Fibroblast of peridontal ligament (primary cell): ENCODE data around the gene SAXO2.
"Not testable (repeated sequence)": the region's sequence is repeated elsewhere in the genome, so short reads cannot be mapped to it uniquely, and the experiment has no call there.

Source experiments
- DNase-seq: peaks from one replicate; pipeline ENCODE4 v3.0.0-alpha.2; 2010; ENCODE audit errors: extremely low read depth

SAXO2 gene

DNA sequence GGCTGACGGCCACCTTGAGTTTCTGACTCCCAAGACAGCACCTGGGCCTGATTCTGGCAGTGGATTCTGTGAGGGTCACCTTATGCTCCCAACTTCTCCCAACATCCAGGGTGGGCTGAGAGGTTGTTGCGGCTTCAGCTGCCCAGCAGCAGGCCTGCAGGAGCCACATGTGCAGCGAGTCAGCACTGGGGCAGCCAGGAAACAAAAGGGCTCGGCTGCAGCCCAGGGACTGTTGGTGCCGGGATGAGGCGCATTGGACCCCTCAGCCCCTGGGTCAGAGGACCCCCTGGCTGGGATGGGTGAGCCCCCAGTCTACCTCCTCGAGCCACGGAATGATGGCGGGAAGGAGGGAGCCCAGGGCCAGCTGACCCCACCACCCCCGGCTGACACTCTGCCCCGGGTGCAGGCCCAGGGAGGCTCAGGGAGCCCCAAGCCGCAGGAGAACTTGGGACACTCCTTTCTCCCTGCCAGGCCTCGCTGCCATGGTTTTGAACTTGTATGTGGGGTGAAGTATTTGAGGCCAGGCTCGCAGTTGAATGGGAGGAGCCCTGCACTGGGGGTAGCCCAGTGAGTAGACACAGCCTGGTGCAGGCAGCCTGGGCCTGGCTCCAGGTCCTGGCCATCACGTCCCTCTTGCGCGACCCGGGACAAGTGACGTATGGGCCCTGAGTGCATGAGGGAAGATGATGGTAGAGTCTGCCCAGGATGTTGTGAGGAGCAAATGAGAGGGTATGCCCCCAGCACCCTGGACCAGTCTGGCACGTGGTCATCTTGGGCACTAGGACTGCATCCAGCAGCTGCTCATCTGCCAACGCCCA, 51.5 kb downstream of the SAXO2 start:
- DNase-seq: not testable (repeated sequence)

DNA sequence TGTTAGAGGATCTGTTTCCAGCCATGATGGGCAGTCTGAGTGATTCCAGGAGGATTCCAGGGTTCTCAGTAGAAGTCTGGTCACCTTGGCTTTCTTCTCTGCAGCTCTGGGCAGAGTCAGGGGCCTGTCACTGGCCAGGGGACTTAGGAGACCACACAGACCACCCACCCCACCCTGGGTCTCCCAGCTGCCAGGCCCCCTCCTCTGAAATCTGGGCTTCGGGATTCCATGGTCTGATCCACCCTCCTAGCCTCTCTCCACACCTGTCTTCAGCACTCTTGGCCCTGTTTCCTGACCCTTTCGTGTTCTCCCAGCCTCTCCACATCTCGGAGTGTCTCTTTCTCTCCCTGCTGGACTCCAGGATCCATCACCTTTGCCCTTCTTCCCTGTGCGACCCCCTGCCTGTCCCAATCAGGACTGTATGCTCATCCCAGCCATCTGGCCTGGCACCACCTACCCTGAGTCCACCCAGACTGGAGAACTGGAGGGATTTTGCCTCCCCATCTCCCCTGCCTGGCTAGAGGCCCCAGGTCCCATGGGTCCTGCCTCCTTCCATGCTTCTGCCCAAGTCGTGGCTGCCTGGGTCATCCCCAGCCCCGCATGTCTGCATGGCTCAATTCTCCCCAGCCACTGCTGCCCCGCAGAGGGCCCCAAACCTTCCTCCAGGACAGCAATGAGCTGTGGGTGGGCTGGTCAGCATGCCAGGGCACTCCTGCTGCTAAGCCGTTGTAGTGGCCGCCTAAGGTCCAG, 52.3 kb downstream of the SAXO2 start:
- no peak for DNase-seq

DNA sequence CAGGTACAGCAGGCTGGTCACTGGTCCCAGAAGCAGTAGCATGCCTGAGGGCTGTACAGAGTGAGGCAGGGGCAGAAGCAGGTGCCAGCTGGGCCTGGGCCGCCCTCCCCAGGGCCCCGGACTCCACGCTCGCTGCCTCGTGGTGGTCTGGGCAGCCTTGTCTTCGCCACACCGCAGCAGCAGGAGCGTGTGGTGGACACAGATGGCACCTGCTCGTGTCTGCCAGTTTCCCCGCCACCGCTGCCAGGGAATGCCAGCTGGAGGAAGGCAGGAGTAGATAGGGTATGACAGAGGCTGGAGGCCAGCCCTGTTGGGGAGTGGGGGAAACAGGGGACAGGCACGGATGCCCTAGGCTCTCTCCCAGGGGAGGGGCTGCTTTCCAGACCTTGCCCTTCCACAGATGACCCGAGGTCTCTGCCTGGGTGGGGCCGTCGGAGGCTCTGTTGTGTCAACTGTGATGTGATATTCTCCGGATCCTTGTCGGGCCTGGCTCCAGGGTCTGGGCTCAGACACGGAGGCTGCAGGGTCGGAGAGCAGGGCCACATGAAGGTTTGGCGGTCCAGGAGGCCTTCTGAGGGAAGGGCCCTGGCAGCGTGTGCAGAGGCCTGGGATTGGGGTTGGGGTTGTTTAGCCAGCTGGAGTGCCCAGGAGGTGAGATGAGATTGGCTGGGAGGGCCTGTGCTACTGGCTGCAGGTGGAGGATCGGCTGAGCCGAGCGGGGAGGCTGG, 53.1 kb downstream of the SAXO2 start:
- no peak for DNase-seq

DNA sequence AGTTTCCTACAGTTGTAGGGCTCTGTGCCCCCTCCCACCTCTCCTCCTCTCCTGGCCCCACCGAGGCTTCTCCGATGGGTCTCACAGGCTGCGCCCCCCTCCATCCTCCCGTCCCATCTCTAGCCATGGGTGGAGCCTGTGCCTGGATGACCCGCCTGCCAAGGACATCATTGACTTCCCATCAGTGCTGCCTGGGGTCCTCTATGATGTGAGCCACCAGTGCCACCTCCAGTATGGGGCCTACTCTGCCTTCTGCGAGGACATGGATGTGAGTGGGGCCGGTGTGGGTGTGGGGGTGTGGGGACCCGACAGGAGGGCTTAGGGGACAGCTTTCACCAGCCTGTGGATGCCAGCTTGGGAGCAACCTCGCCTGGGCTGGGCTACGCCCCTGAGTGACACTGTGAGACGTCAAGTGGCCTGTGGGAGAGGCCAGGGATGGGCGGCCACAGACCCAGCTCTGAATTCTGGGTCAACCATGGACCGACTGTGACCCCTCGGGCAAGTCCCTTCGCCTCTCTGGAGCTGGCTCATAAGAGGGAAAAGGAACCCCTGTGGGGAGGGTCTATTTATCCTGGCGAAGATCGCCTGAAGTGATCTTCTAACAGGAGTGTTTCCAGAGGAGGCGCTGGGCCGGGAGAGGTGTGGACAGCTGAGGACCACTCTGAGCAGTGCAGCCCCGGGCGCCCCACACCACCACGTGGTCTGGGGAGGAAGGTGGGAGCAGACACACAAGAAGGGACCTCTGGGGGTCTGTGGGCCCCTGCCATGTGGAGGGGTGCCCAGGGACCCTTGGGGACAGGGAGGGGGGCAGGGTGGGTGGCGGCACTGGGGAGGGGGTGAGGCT, 53.9 kb downstream of the SAXO2 start:
- DNase-seq: not testable (repeated sequence)

DNA sequence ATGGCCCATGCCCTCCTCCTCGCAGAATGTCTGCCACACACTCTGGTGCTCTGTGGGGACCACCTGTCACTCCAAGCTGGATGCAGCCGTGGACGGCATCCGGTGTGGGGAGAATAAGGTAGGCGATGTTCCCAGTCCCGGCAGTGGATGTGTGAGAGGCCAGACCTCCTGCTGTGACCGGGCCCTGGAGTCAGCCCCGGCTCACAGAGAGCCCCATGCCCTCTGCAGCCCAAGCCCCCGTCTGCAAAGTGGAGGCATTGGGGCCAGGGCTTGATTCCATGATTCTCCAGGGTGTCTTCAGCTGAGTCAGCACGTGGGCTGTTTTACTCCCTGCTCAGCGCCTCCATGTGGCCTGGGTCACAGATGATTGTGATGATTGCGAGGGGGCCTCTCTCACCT, 54.5 kb downstream of the SAXO2 start:
- no peak for DNase-seq

DNA sequence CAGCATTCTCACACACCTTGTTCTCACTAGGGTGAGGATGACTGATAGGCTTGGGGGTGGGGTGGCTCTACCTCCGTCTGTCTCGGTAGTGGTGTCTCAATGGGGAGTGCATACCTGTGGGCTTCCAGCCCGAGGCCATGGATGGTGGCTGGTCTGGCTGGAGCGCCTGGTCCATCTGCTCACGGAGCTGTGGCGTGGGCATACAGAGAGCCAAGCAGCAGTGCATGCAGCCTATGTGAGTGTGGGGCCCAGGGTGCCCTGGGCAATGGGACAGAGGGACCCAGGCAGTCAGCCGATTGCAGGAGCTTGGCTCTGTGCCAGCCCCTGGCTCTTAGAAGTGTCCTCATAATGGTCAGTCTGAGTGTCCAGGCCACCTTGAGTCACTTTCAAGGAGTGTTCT, 54.9 kb downstream of the SAXO2 start:
- not testable (repeated sequence) for DNase-seq

DNA sequence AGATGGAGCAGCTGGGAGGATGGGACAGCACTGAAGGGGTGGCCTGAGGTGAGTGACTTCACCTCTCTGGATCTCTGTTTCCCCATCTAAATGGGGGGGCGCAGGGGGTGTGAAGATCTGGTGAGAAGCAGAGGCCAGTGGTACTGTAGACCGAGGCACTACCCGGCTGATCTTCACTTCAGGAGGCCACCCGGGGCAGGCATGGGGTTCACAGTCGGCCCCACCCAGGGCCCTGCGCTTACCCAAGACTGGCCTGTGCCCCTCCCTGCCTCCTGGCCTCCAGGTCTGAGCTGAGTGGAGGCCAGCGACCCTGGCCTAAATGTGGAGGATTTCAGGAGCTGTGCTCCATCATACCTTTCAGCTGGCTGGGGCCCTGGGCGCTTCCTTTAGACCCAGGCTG, 55.7 kb downstream of the SAXO2 start:
- DNase-seq: not testable (repeated sequence)

DNA sequence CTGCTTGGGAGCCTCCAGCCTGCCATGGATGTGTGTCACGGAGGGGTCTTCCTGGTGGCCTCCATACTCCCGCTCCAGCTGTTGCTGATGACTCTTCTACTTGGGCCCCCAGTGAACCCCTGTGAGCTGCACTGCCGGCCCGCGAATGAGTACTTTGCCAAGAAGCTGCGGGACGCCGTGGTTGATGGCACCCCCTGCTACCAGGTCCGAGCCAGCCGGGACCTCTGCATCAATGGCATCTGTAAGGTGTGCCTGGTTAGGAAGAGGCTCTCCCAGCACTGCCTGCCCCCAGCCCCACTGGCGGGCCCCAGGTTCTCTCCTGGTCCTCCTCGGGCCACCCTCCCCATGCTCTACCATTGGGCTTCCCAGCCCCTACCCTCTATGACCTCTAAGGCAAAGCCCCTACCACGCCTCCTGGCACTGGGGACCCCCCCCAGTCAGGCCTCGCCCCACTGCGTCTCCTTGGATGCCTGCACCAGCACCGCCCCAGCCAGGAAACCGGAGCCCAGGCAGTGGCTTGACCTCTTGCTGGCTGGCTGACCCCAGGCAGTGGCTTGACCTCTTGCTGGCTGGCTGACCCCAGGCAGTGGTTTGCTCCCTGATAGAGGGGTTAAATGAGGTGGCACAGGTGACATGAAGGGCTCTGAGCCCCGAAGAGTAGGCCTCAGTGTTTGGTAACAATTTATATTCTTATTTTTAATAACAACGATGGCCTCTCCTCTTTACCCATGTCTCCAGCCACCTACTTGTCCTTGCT, 57.1 kb downstream of the SAXO2 start:
- DNase-seq: not testable (repeated sequence)

DNA sequence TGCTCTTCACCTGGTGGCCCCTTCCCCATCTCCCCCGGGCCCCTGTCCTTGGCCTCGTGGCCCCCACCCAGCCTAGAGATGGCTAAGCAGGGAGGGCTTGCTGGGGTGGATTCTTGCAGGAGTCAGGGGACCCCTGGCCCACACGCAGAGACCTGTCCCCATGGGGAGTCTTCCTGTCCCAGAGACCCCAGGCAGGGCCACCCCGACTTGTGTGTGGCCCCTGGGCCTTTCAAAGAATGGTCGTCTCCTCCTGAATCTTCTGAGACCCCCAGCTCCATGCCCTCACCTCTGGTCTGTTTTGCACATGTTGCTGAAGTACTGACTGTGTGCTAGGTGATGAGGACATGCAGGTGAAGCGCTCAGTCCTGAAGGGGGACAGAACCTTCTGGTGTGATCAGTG, 58.2 kb downstream of the SAXO2 start:
- not testable (repeated sequence) for DNase-seq

DNA sequence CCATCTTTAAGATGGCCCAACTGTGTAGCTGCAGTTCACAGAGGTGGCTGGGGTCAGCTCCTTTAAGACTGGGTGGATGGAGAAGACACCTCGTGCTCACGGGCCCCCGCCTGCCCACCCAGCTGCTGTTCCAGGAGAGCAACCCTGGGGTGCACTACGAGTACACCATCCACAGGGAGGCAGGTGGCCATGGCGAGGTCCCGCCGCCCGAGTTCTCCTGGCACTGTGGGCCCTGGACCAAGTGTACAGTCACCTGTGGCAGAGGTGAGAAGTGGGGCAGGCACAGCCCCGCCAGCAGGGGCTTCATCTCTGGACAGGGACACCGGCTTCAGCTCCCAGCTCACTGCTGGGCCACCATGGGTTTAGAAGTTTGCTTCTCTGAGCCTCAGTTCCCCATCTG, 59.9 kb downstream of the SAXO2 start:
- DNase-seq: not testable (repeated sequence)

DNA sequence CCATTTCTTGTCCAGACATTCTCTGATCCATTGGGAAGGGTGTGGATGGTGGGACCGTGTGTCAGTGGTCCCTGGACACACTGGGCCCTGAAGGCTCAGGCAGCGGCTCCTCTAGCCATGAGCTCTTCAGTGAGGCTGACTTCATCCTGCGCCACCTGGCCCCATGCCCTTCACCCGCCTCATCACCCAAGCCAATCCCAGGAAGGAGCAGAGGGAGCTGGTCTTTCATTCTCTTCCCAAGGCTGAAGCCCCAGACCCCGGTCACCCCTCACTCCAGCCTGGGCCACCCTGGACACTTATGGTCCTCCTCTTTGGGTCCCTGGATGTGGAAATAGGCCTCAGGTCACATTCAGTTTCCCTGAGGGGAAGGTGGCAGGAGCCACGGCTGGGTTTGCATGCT, 62.2 kb downstream of the SAXO2 start:
- DNase-seq: not testable (repeated sequence)

DNA sequence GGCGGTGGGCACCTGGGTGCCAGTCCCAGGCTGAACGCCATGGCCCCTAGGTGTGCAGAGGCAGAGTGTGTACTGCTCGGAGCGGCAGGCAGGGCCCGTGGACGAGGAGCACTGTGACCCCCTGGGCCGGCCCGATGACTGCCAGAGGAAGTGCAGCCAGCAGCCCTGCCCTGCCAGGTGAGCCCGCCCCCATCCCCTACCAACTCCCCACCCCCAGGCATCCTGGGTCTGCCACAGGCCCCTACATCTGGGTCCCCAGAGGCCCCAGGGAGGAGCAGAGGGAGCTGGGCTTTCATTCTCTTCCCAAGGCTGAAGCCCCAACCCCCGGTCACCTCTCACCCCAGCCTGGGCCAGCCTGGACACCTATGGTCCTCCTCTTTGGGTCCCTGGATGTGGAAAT, 63.0 kb downstream of the SAXO2 start:
- DNase-seq: not testable (repeated sequence)

DNA sequence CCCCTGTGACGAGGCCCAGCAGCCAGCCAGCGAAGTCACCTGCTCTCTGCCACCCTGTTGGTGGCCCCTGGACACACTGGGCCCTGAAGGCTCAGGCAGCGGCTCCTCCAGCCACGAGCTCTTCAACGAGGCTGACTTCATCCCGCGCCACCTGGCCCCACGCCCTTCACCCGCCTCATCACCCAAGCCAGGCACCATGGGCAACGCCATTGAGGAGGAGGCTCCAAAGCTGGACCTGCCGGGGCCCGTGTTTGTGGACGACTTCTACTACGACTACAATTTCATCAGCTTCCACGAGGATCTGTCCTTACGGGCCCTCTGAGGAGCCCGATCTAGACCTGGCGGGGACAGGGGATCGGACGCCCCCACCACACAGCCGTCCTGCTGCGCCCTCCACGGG, 64.3 kb downstream of the SAXO2 start:
- DNase-seq: not testable (repeated sequence)

DNA sequence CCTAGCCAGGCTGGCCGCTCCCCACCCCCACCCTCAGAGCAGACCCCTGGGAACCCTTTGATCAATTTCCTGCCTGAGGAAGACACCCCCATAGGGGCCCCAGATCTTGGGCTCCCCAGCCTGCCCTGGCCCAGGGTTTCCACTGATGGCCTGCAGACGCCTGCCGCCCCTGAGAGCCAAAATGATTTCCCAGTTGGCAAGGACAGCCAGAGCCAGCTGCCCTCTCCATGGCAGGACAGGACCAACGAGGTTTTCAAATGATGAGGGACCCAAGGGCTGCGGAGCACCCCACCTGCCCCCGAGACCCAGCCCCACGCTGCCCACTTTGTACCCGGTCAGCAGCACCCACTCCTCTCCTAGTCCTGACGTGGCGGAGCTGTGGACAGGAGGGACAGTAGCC, 64.8 kb downstream of the SAXO2 start:
- DNase-seq: not testable (repeated sequence)

DNA sequence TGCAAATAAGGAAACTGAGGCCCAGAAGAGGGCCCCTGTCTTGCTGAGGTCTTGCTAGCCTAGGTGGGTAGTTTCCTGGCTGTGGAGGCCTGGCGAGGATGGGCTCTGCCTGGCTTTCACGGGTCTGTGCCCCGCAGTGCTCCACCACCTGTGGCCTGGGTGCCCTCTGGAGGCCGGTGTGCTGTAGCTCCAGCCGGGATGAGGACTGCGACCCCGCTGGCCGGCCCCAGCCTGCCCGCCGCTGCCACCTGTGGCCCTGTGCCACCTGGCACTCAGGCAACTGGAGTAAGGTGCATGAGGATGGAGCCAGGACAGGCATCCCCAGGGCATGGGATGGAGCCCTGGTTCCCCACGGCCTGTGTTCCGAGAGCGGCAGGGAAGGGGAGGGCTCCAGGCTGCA, 66.4 kb downstream of the SAXO2 start:
- not testable (repeated sequence) for DNase-seq

DNA sequence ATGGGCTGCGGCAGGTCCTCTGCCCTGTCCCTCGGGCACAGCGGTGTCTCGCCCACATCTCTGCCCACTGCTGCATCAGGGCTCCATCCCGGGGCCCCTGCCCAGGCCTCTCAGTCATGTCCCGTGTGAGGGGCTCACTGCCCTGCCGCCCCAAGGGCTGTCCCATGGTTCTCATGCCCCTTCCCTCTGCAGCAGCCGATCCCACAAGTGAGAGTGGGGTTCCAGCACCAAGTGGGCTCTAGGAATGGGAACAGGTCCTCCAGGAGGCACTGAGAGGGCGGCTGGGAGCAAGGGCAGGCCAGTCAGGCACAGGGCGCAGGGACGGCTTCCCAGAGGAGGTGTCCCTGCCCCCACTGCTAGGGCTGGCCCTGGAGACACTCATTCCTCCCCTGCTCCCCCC, 68.3 kb downstream of the SAXO2 start:
- not testable (repeated sequence) for DNase-seq

DNA sequence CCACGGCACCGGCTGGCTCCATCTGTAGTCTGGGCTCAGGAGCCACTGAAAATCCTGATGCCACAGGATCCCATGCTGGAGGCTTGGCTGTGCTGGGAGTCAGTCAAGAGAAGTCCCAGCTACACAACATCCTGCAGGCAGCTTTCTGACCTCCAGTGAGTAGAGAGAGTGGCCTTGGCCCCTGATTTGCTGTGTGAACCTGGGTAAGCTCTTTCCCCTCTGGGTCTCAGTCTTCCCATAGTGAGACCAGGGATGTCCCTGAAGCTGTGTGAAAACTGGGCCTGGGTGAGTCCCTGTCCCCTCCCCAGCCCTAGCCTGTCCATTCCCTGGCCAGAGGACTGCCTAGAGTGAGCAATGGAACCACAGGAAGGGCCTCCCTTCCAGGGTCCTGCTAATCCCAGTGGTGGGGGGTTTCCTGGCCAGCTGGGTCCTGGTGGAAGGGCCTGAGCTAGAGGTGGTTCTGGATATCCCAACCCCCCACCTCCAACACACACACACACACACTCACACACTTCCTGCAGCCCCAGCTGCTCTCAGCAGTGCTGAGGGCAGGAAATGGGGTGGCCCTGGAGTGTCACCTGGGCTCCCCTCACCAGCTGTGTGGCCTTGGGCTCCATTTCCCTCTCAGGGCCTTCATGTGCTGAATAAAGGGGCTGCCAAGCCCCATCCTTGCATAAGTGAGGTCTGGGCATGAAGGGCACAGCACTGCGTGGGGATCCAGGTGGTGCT, 69.1 kb downstream of the SAXO2 start:
- not testable (repeated sequence) for DNase-seq

DNA sequence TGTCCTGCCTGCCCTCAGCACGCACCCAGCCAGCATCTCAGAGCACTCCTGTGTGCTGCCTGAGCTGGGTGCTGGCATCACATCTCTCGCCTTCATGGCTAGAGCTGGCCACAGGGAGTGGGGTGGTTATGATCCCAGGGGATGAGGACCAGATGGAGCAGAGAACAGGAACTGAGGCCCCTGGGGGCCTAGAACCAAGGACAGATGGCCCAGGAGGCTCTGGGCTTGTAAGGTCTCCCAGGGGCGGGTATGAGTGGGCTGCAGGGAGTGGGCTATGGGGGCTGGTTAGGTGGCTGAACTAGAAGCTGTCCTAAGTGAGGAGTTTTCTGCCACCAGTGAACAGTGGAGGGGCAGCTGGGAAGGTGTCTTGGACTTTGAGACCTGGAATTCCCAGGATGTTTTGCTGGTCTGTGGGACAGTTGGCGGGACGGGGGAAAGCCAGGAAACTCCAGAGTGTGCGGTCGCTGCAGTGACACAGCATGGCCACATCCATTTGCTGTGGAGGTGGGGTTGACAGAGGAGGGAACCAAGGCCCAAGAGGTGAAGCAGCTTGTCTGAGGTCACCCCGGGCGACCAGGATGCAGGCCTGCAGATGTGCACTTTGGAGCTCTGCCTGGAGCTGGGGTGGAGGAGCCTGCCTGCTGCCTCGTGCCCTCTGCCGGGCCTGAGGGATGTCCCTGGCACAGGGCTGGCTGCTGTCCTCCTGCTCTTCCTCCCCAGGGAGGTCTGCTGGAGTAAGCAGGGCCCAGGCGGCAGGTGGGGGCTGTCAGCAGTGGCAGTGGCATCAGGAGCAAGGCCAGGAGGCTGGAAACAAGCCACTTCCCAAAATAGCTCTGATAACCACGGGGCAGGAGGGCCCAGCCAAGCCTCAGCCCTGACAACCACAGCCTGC, 70.3 kb downstream of the SAXO2 start:
- DNase-seq: not testable (repeated sequence)
